AG09309 (cell line): Measurements from ENCODE around the gene GATA1.

Source experiments
- DNase-seq: peaks from one replicate; pipeline ENCODE4 v3.0.0-alpha.2; 2010; ENCODE audit warnings: low read depth
- H3K4me3 ChIP-seq: 2 replicates; pipeline ENCODE4 v1.5.1; 2011; ENCODE audit warnings: mild to moderate bottlenecking, low read depth, low read length, moderate library complexity; ENCODE audit not compliant: control insufficient read depth
- CTCF ChIP-seq: IDR thresholded peaks from 2 replicates; pipeline ENCODE4 v1.5.1; 2011; ENCODE audit warnings: mild to moderate bottlenecking, low read depth, low read length, inconsistent platforms; ENCODE audit not compliant: insufficient read depth, control insufficient read depth; ENCODE audit errors: missing control alignments

The GATA1 gene

GRCh38 chrX:48769230-48769629 lies 17.2 kb upstream of the GATA1 start:
- no peak for TF ChIP-seq CTCF
- no peak for DNase-seq

GRCh38 chrX:48770296-48770695 lies 16.1 kb upstream of the GATA1 start:
- no peak for TF ChIP-seq CTCF
- no peak for DNase-seq
- no peak overlapping the region for H3K4me3 ChIP-seq

More at GRCh38 chrX:48769230-48769629, 17.2 kb upstream of the GATA1 start:
- H3K4me3 ChIP-seq = no peak overlapping the region

- DNase-seq = no peak
- no peak overlapping the region for H3K4me3 ChIP-seq
- TF ChIP-seq CTCF = no peak
Observed at GRCh38 chrX:48772602-48773001, 13.8 kb upstream of the GATA1 start.

- no peak for TF ChIP-seq CTCF
- DNase-seq = no peak
- no peak overlapping the region for H3K4me3 ChIP-seq
Observed at GRCh38 chrX:48776818-48777439, 9.5 kb upstream of the GATA1 start.

GRCh38 chrX:48779399-48779798 lies 7.0 kb upstream of the GATA1 start:
- TF ChIP-seq CTCF = no peak
- H3K4me3 ChIP-seq = no peak overlapping the region
- DNase-seq = no peak

GRCh38 chrX:48781705-48782104 lies 4.7 kb upstream of the GATA1 start:
- no peak for TF ChIP-seq CTCF
- H3K4me3 ChIP-seq = no peak overlapping the region
- no peak for DNase-seq

- DNase-seq = no peak
- no peak overlapping the region for H3K4me3 ChIP-seq
- no peak for TF ChIP-seq CTCF
Observed at GRCh38 chrX:48782216-48782615, 4.2 kb upstream of the GATA1 start.
